Bronchial epithelial cell (primary cell): ENCODE data around the gene RASA2. TPM values are rescaled to one million over a fixed set of nuclear protein-coding genes. Genes with fewer than 3 reads are reported as not detected.

ENCODE experiments used
- DNase-seq: peaks from one replicate; pipeline ENCODE4 v3.0.0-alpha.2; 2010; ENCODE audit warnings: low read depth
- FAIRE-seq: peaks from 2 replicates; lab custom pipeline; 2011; peaks lifted over from hg19 to GRCh38; lab: Jason Lieb, UNC
- H3K27me3 ChIP-seq: 2 replicates; pipeline ENCODE4 v1.5.1; 2011; ENCODE audit warnings: low read length; ENCODE audit not compliant: control insufficient read depth, insufficient read depth
- H3K36me3 ChIP-seq: 2 replicates; pipeline ENCODE4 v1.5.1; 2011; ENCODE audit warnings: low read length; ENCODE audit not compliant: control insufficient read depth, insufficient read depth
- H3K4me3 ChIP-seq: 2 replicates; pipeline ENCODE4 v1.5.1; 2011; ENCODE audit warnings: mild to moderate bottlenecking, low read depth, low read length, control low read depth
- total RNA-seq: library from RNA; depleted of rRNA; stranded (reverse); fragments of >200 nt; gene quantifications from 2 replicates; pipeline ENCODE4 v1.2.1, GENCODE V29; 2014
- TF ChIP-seq, protein P1 (sequence below): IDR thresholded peaks from 2 replicates; pipeline ENCODE4 v1.5.1; 2011; ENCODE audit warnings: mild to moderate bottlenecking, moderate library complexity, low read length, control low read depth, inconsistent platforms; ENCODE audit not compliant: insufficient read depth, severe bottlenecking

The RASA2 gene
- total RNA-seq, 1 donor from 2014 or later = 11.8 TPM

GRCh38 chr3:141511361-141511760 lies 24.5 kb downstream of the RASA2 start:
- Histone ChIP-seq H3K36me3 (peaks cover 1% of the 10 kb centered on the region), H3K27me3 (no peaks in the 10 kb centered on the region), H3K4me3 (no peak overlapping the region)
- no peak for FAIRE-seq
- TF ChIP-seq, protein P1, sequence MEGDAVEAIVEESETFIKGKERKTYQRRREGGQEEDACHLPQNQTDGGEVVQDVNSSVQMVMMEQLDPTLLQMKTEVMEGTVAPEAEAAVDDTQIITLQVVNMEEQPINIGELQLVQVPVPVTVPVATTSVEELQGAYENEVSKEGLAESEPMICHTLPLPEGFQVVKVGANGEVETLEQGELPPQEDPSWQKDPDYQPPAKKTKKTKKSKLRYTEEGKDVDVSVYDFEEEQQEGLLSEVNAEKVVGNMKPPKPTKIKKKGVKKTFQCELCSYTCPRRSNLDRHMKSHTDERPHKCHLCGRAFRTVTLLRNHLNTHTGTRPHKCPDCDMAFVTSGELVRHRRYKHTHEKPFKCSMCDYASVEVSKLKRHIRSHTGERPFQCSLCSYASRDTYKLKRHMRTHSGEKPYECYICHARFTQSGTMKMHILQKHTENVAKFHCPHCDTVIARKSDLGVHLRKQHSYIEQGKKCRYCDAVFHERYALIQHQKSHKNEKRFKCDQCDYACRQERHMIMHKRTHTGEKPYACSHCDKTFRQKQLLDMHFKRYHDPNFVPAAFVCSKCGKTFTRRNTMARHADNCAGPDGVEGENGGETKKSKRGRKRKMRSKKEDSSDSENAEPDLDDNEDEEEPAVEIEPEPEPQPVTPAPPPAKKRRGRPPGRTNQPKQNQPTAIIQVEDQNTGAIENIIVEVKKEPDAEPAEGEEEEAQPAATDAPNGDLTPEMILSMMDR = no peak
- DNase-seq = no peak

- no peak for DNase-seq
- Histone ChIP-seq H3K4me3 (no peak overlapping the region), H3K27me3 (no peaks in the 10 kb centered on the region), H3K36me3 (peaks cover 4% of the 10 kb centered on the region)
- TF ChIP-seq, protein P1 = no peak
- FAIRE-seq = no peak
Observed at GRCh38 chr3:141514382-141514781, 27.6 kb downstream of the RASA2 start.

DNA sequence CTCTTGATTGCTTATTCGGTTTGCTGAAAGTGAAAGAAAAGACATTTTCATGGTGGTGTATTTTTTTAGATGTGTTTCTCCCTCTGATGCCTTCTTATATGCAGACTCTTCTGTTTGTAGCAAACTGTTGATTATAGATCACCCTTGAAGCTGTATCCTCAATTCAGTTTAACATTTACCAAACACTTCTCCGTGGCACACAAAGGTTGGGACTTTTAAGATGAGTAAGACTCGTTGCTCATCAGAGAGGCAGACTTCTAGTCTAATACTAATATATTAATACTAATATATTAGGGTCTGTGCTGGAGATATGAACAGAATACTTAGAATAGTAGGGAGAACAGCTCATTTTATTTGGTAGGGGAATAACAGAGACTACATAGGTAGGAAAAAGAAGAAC lies 32.8 kb downstream of the RASA2 start:
- Histone ChIP-seq H3K4me3 (no peak overlapping the region), H3K27me3 (no peaks in the 10 kb centered on the region), H3K36me3 (peaks cover 7% of the 10 kb centered on the region)
- FAIRE-seq = no peak
- TF ChIP-seq, protein P1 = no peak
- no peak for DNase-seq

- Histone ChIP-seq H3K4me3 (no peak overlapping the region), H3K36me3 (peaks cover 5% of the 10 kb centered on the region), H3K27me3 (no peaks in the 10 kb centered on the region)
- no peak for DNase-seq
- FAIRE-seq = no peak
- TF ChIP-seq, protein P1 = no peak
Observed at GRCh38 chr3:141521781-141522180, 35.0 kb downstream of the RASA2 start.

DNA sequence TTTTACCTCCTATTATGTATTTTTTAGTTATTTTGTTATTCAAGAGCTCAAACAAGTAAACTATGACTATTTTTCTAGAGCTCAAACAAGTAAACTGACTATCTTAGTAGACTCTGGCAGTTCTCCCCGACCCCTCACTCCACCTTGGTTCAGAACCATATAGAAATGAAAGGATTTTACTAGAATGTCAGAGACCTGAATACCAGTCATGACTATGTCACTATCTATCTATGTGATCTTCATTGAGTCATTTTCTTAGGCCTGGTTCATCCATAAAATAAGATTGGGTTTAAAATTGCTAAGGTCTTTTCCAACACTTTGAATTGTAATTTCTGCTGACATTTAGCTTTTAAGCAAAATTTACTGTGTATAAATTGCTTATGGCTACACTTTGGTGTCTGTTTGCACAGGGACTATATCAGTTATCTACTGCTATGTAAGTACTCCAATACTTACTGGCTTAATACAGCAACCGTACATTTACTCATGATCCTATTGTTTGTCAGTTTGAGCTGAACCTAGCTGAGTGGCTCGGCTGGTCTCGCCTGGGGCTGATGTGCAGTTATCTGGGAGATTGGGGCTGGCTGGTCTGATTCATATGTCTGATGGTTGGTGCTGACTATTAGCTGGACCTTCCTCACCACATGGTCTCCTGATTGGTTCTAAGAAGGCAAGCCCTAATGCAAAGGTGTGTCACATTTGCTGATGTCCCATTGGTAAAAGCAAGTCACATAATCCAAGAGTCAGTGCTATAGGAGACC lies 37.0 kb downstream of the RASA2 start:
- H3K27me3 ChIP-seq = no peaks in the 10 kb centered on the region
- H3K4me3 ChIP-seq = no peak overlapping the region
- DNase-seq (no peak), FAIRE-seq (no peak)
- TF ChIP-seq, protein P1 = no peak
- peaks cover 2% of the 10 kb centered on the region for H3K36me3 ChIP-seq

GRCh38 chr3:141524988-141525387 lies 38.2 kb downstream of the RASA2 start:
- TF ChIP-seq, protein P1 = no peak
- FAIRE-seq = no peak
- DNase-seq = no peak
- Histone ChIP-seq H3K27me3 (no peaks in the 10 kb centered on the region), H3K4me3 (no peak overlapping the region), H3K36me3 (peaks cover 2% of the 10 kb centered on the region)
